Stimulated activated CD4-positive, alpha-beta T cell treated with anti-CD3 and anti-CD28 coated beads, TNF-alpha, amount 100 ng/mL, for 48 hours (primary cell): ENCODE data around the gene H1-8.

ENCODE experiments used
- DNase-seq, 3 donors: peaks; one replicate each; pipeline ENCODE4 v3.0.0-alpha.2; 2020; ENCODE audit warnings: low read depth in 3 of 3

H1-8 gene

GRCh38 chr3:129573493-129573892 is 30.5 kb downstream of the H1-8 start:
- DNase-seq: no peak

GRCh38 chr3:129574206-129574605 is 31.2 kb downstream of the H1-8 start:
- no peak for DNase-seq

GRCh38 chr3:129575233-129575996 is 32.4 kb downstream of the H1-8 start:
- no peak for DNase-seq

- no peak for DNase-seq
Measured at GRCh38 chr3:129575997-129576384, 33.0 kb downstream of the H1-8 start.

GRCh38 chr3:129576514-129577352 is 33.8 kb downstream of the H1-8 start:
- no peak for DNase-seq

- DNase-seq: no peak
Measured at GRCh38 chr3:129577366-129577765, 34.4 kb downstream of the H1-8 start.

- DNase-seq: no peak
Measured at GRCh38 chr3:129577925-129578786, 35.2 kb downstream of the H1-8 start.

- DNase-seq: no peak
Measured at GRCh38 chr3:129579991-129580390, 37.0 kb downstream of the H1-8 start.

GRCh38 chr3:129581623-129582022 is 38.6 kb downstream of the H1-8 start:
- no peak for DNase-seq

GRCh38 chr3:129582799-129583198 is 39.8 kb downstream of the H1-8 start:
- DNase-seq: no peak

- DNase-seq: no peak
Measured at GRCh38 chr3:129583289-129583688, 40.3 kb downstream of the H1-8 start.

- DNase-seq: no peak
Measured at GRCh38 chr3:129584631-129585030, 41.7 kb downstream of the H1-8 start.

GRCh38 chr3:129585949-129586657 is 43.1 kb downstream of the H1-8 start:
- DNase-seq: no peak

GRCh38 chr3:129586746-129587430 is 43.9 kb downstream of the H1-8 start:
- DNase-seq: no peak

GRCh38 chr3:129587566-129588210 is 44.7 kb downstream of the H1-8 start:
- DNase-seq: no peak

- no peak for DNase-seq
Measured at GRCh38 chr3:129590215-129590614, 47.2 kb downstream of the H1-8 start.

- no peak for DNase-seq
Measured at GRCh38 chr3:129591932-129592331, 49.0 kb downstream of the H1-8 start.

GRCh38 chr3:129592381-129593131 is 49.6 kb downstream of the H1-8 start:
- DNase-seq: no peak

- no peak for DNase-seq
Measured at GRCh38 chr3:129593230-129593594, 50.2 kb downstream of the H1-8 start.
